ENCODE measurements around the gene RPL27. TPM values are rescaled to one million over a fixed set of nuclear protein-coding genes. Genes with fewer than 3 reads are reported as not detected.

Gene RPL27
- total RNA-seq, 2 experiments from 2014 or later = 1,923 to 1,951 TPM

- POLR2A ChIA-PET = no interaction called here
- Mint-ChIP-seq H3K9me3 (no peaks in the 10 kb centered on the region), H3K36me3 (ENCODE audit: low read depth) (peaks cover 80% of the 10 kb centered on the region), H3K27me3 (no peaks in the 10 kb centered on the region), H3K4me1 (ENCODE audit: low read depth) (peaks cover 15% of the 10 kb centered on the region), H3K4me3 (no peak overlapping the region), H3K27ac (no peak overlapping the region)
- peaks cover 82% of the 10 kb centered on the region for H3K36me3 ChIP-seq (ENCODE audit: insufficient read depth, low read length)
- H3K9me3 ChIP-seq (ENCODE audit: control insufficient read depth in 1 of 2, insufficient read depth in 1 of 2, low read length in 2 of 2) = no peaks in the 10 kb centered on the region
- H3K4me1 ChIP-seq (ENCODE audit: insufficient read depth, low read length) = peaks cover 2% of the 10 kb centered on the region
- ATAC-seq (ENCODE audit: poor library complexity) (no peak), DNase-seq (no peak)
- H3K4me3 ChIP-seq (ENCODE audit: low read length) = no peak overlapping the region
- intact Hi-C loops (cut with DNase I, micrococcal nuclease) = no loop called here
- H3K27me3 ChIP-seq (ENCODE audit: control insufficient read depth in 1 of 2, insufficient read depth in 2 of 2, low read length in 2 of 2) = no peaks in the 10 kb centered on the region
- TF ChIP-seq CTCF (IDR thresholded peaks at IDR 0.05) = no peak
- no peak overlapping the region for H3K27ac ChIP-seq (ENCODE audit: low read depth in 1 of 2, low read length in 2 of 2)
- CTCF ChIA-PET = no interaction called here
These were observed 9.1 kb upstream of the RPL27 start for GRCh38 chr17:42989141-42989540.

- Histone ChIP-seq H3K4me3 (ENCODE audit: low read length) (no peak overlapping the region), H3K9me3 (ENCODE audit: control insufficient read depth in 1 of 2, insufficient read depth in 1 of 2, low read length in 2 of 2) (no peaks in the 10 kb centered on the region), H3K27me3 (ENCODE audit: control insufficient read depth in 1 of 2, insufficient read depth in 2 of 2, low read length in 2 of 2) (no peaks in the 10 kb centered on the region), H3K27ac (ENCODE audit: low read depth in 1 of 2, low read length in 2 of 2) (no peak overlapping the region), H3K36me3 (ENCODE audit: insufficient read depth, low read length) (peaks cover 75% of the 10 kb centered on the region), H3K4me1 (ENCODE audit: insufficient read depth, low read length) (no peaks in the 10 kb centered on the region)
- ChIA-PET CTCF (no interaction called here), POLR2A (no interaction called here)
- Mint-ChIP-seq H3K36me3 (ENCODE audit: low read depth) (peaks cover 75% of the 10 kb centered on the region), H3K27ac (no peak overlapping the region), H3K4me1 (ENCODE audit: low read depth) (peaks cover 10% of the 10 kb centered on the region), H3K4me3 (no peak overlapping the region), H3K9me3 (no peaks in the 10 kb centered on the region), H3K27me3 (no peaks in the 10 kb centered on the region)
- intact Hi-C loops (cut with DNase I, micrococcal nuclease) = loop anchor here (10.0 kb wide), 2 partner anchors 495 to 1025 kb away; partner anchors contain the start of genes DHX8 (in 1 of the 2) and TMEM101 (in 1 of the 2)
- ATAC-seq (ENCODE audit: poor library complexity) (no peak), DNase-seq (no peak)
- TF ChIP-seq CTCF (IDR thresholded peaks at IDR 0.05) = no peak
These were observed 8.2 kb upstream of the RPL27 start for GRCh38 chr17:42989726-42990652.

- ChIA-PET CTCF (no interaction called here), POLR2A (no interaction called here)
- Histone ChIP-seq H3K4me1 (ENCODE audit: insufficient read depth, low read length) (no peaks in the 10 kb centered on the region), H3K4me3 (ENCODE audit: low read length) (no peak overlapping the region), H3K27me3 (ENCODE audit: control insufficient read depth in 1 of 2, insufficient read depth in 2 of 2, low read length in 2 of 2) (no peaks in the 10 kb centered on the region), H3K27ac (ENCODE audit: low read depth in 1 of 2, low read length in 2 of 2) (no peak overlapping the region), H3K36me3 (ENCODE audit: insufficient read depth, low read length) (peaks cover 63% of the 10 kb centered on the region), H3K9me3 (ENCODE audit: control insufficient read depth in 1 of 2, insufficient read depth in 1 of 2, low read length in 2 of 2) (no peaks in the 10 kb centered on the region)
- TF ChIP-seq CTCF (IDR thresholded peaks at IDR 0.05) = no peak
- H3K27ac Mint-ChIP-seq = no peak overlapping the region
- intact Hi-C loops (cut with DNase I, micrococcal nuclease) = loop anchor here (10.0 kb wide), 2 partner anchors 493 to 1023 kb away; partner anchors contain the start of genes DHX8 (in 1 of the 2) and TMEM101 (in 1 of the 2)
- H3K27me3 Mint-ChIP-seq = no peaks in the 10 kb centered on the region
- H3K4me3 Mint-ChIP-seq = no peak overlapping the region
- no peaks in the 10 kb centered on the region for H3K4me1 Mint-ChIP-seq (ENCODE audit: low read depth)
- ATAC-seq (ENCODE audit: poor library complexity) = no peak
- no peak for DNase-seq
- H3K9me3 Mint-ChIP-seq = no peaks in the 10 kb centered on the region
- peaks cover 62% of the 10 kb centered on the region for H3K36me3 Mint-ChIP-seq (ENCODE audit: low read depth)
These were observed 6.7 kb upstream of the RPL27 start for GRCh38 chr17:42991471-42991870.

All from CD4-positive, alpha-beta T cell (primary cell).